GM19452 (cell line): Measurements from ENCODE around the gene WNT6.

Experiments used
- ATAC-seq: cut with Tn5 transposase; IDR thresholded peaks from one replicate; pipeline ENCODE4 v1.9.1; 2021; ENCODE audit not compliant: unreplicated experiment

WNT6 gene

GRCh38 chr2:218877331-218877730, 17.7 kb downstream of the WNT6 start:
- ATAC-seq, result no peak

- no peak for ATAC-seq
These were observed 18.3 kb downstream of the WNT6 start for GRCh38 chr2:218877891-218878290.

GRCh38 chr2:218878486-218878885, 18.9 kb downstream of the WNT6 start:
- no peak for ATAC-seq

GRCh38 chr2:218878926-218879761, 19.5 kb downstream of the WNT6 start:
- ATAC-seq, result no peak

- ATAC-seq, result no peak
These were observed 20.1 kb downstream of the WNT6 start for GRCh38 chr2:218879776-218880101.

GRCh38 chr2:218880102-218880858, 20.7 kb downstream of the WNT6 start, which contains the start of gene WNT10A:
WNT10A (plus strand) TSS chr2:218880852; CDS start chr2:218880996, 144 bp downstream.
- ATAC-seq, result peak; percentile 71

- no peak for ATAC-seq
These were observed 21.4 kb downstream of the WNT6 start for GRCh38 chr2:218880859-218881594.

- ATAC-seq, result no peak
These were observed 22.3 kb downstream of the WNT6 start for GRCh38 chr2:218881744-218882460.

GRCh38 chr2:218882461-218882816, 22.8 kb downstream of the WNT6 start:
- no peak for ATAC-seq

- no peak for ATAC-seq
These were observed 23.3 kb downstream of the WNT6 start for GRCh38 chr2:218882866-218883366.

- no peak for ATAC-seq
These were observed 24.2 kb downstream of the WNT6 start for GRCh38 chr2:218883491-218884490.

- no peak for ATAC-seq
These were observed 24.9 kb downstream of the WNT6 start for GRCh38 chr2:218884519-218884918.

GRCh38 chr2:218885981-218886947, 26.7 kb downstream of the WNT6 start:
- ATAC-seq, result peak; percentile 53

- ATAC-seq, result no peak
These were observed 27.5 kb downstream of the WNT6 start for GRCh38 chr2:218887079-218887478.

GRCh38 chr2:218888341-218888740, 28.7 kb downstream of the WNT6 start:
- no peak for ATAC-seq

- no peak for ATAC-seq
These were observed 30.3 kb downstream of the WNT6 start for GRCh38 chr2:218889937-218890336.

GRCh38 chr2:218890369-218890768, 30.8 kb downstream of the WNT6 start:
- no peak for ATAC-seq
